GM23338 (cell line): ENCODE data around the gene GRIFIN. TPM values are rescaled to one million over a fixed set of nuclear protein-coding genes. Genes with fewer than 3 reads are reported as not detected.

Experiments
- ATAC-seq: fragments of 200-7000 bp; cut with Tn5 transposase; 3 replicates; pipeline ENCODE4 v1.9.1; 2020
- DNase-seq: peaks from one replicate; pipeline ENCODE4 v3.0.0-alpha.2; 2015; ENCODE audit warnings: low spot score
- H2AFZ ChIP-seq: fragments of 200-600 bp; sonication (generic); 2 replicates; pipeline ENCODE4 v1.8.0; 2016; ENCODE audit warnings: antibody characterized with exemption, mild to moderate bottlenecking, moderate library complexity
- H3F3A ChIP-seq: fragments of 200-600 bp; sonication (generic); replicated peaks from 2 replicates; pipeline ENCODE4 v1.8.0; 2017; ENCODE audit warnings: antibody characterized with exemption, mixed run types, low read depth
- H3K27ac ChIP-seq: fragments of 200-600 bp; sonication (generic); 2 replicates; pipeline ENCODE4 v1.6.1; 2016; ENCODE audit warnings: low read depth
- H3K27me3 ChIP-seq: fragments of 200-600 bp; sonication (generic); 2 replicates; pipeline ENCODE4 v1.8.0; 2016; ENCODE audit warnings: mild to moderate bottlenecking, mixed run types, moderate library complexity; ENCODE audit not compliant: insufficient read depth
- H3K36me3 ChIP-seq: fragments of 200-600 bp; sonication (generic); 2 replicates; pipeline ENCODE4 v1.8.0; 2016; ENCODE audit warnings: mild to moderate bottlenecking; ENCODE audit not compliant: insufficient read depth
- H3K4me1 ChIP-seq: fragments of 200-600 bp; sonication (generic); 2 replicates; pipeline ENCODE4 v1.8.0; 2016; ENCODE audit warnings: mild to moderate bottlenecking, moderate library complexity; ENCODE audit not compliant: insufficient read depth
- H3K4me2 ChIP-seq: fragments of 200-600 bp; sonication (generic); 2 replicates; pipeline ENCODE4 v1.7.1; 2017; ENCODE audit warnings: mixed run types
- H3K4me3 ChIP-seq: fragments of 200-600 bp; sonication (generic); 2 replicates; pipeline ENCODE4 v1.6.1; 2016; ENCODE audit warnings: mixed run types
- H3K79me2 ChIP-seq: fragments of 200-600 bp; sonication (generic); replicated peaks from 2 replicates; pipeline ENCODE4 v1.8.0; 2017; ENCODE audit warnings: mild to moderate bottlenecking; ENCODE audit not compliant: insufficient read depth
- H3K9me2 ChIP-seq: fragments of 200-600 bp; sonication (generic); 2 replicates; pipeline ENCODE4 v1.8.0; 2017; ENCODE audit not compliant: insufficient read depth
- H4K20me1 ChIP-seq: fragments of 200-600 bp; sonication (generic); replicated peaks from 2 replicates; pipeline ENCODE4 v1.8.0; 2017; ENCODE audit warnings: mild to moderate bottlenecking; ENCODE audit not compliant: insufficient read depth
- H3K27ac Mint-ChIP-seq: 2 replicates; pipeline ENCODE4 v1.8.0; 2020; ENCODE audit warnings: inconsistent platforms, mild to moderate bottlenecking, moderate library complexity, mixed read lengths
- H3K27me3 Mint-ChIP-seq: 3 replicates; pipeline ENCODE4 v1.8.0; 2022; ENCODE audit warnings: low read depth, mild to moderate bottlenecking, moderate library complexity, mixed read lengths, inconsistent platforms; ENCODE audit not compliant: insufficient read depth, poor library complexity
- H3K36me3 Mint-ChIP-seq: 3 replicates; pipeline ENCODE4 v1.8.0; 2021; ENCODE audit warnings: low read depth, mild to moderate bottlenecking, inconsistent platforms, moderate library complexity, mixed read lengths
- H3K4me1 Mint-ChIP-seq: 3 replicates; pipeline ENCODE4 v1.8.0; 2020; ENCODE audit warnings: mild to moderate bottlenecking, inconsistent platforms, mixed read lengths
- H3K4me3 Mint-ChIP-seq: 3 replicates; pipeline ENCODE4 v1.8.0; 2021; ENCODE audit warnings: moderate library complexity, mild to moderate bottlenecking, inconsistent platforms, mixed read lengths
- H3K9me3 Mint-ChIP-seq: 3 replicates; pipeline ENCODE4 v1.8.0; 2020; ENCODE audit warnings: moderate library complexity, mild to moderate bottlenecking, inconsistent platforms, mixed read lengths
- CREB1 ChIP-seq: fragments of 250-450 bp; sonication (Bioruptor Pico); IDR thresholded peaks from 2 replicates; pipeline ENCODE4 v1.5.0; 2020; ENCODE audit warnings: low read depth, mild to moderate bottlenecking, moderate library complexity
- CTCF ChIP-seq, 2 experiments: fragments of 200-600 bp in 1 of 2; sonication (generic) in 1 of 2; conservative IDR thresholded peaks; 2 replicates each; pipeline versions ENCODE4 v1.5.1 to v1.6.1; 2016 to 2017; ENCODE audit warnings: antibody characterized with exemption in 2 of 2, low read depth in 2 of 2, mild to moderate bottlenecking in 2 of 2, moderate library complexity in 1 of 2
- ETS1 ChIP-seq: IDR thresholded peaks from 2 replicates; pipeline ENCODE4 v1.6.1; 2016; ENCODE audit warnings: antibody characterized with exemption
- EZH2 ChIP-seq: fragments of 200-600 bp; sonication (generic); IDR thresholded peaks from one replicate; pipeline ENCODE4 v1.8.0; 2017; ENCODE audit warnings: antibody characterized with exemption, mild to moderate bottlenecking, low read depth; ENCODE audit not compliant: unreplicated experiment
- EZH2phosphoT487 ChIP-seq: fragments of 200-600 bp; sonication (generic); IDR thresholded peaks from one replicate; pipeline ENCODE4 v1.8.1; 2018; ENCODE audit warnings: antibody characterized with exemption; ENCODE audit not compliant: unreplicated experiment
- JUNB ChIP-seq: IDR thresholded peaks from one replicate; pipeline ENCODE4 v1.6.1; 2016; ENCODE audit warnings: antibody characterized with exemption; ENCODE audit not compliant: unreplicated experiment
- NANOG ChIP-seq: IDR thresholded peaks from 2 replicates; pipeline ENCODE4 v1.6.1; 2016; ENCODE audit warnings: antibody characterized with exemption, borderline replicate concordance
- POLR2AphosphoS5 ChIP-seq: IDR thresholded peaks from 2 replicates; pipeline ENCODE4 v1.6.1; 2016; ENCODE audit warnings: antibody characterized with exemption, low read depth
- REST ChIP-seq: IDR thresholded peaks from one replicate; pipeline ENCODE4 v1.6.1; 2018; ENCODE audit warnings: antibody characterized with exemption; ENCODE audit not compliant: unreplicated experiment
- STAT1 ChIP-seq: IDR thresholded peaks from one replicate; pipeline ENCODE4 v1.6.1; 2016; ENCODE audit warnings: antibody characterized with exemption; ENCODE audit not compliant: unreplicated experiment
- ZNF114 ChIP-seq: fragments of 250-450 bp; sonication (Bioruptor Pico); IDR thresholded peaks from 2 replicates; pipeline ENCODE4 v1.5.0; 2020; ENCODE audit warnings: mild to moderate bottlenecking, moderate library complexity
- ZNF331 ChIP-seq: fragments of 250-450 bp; sonication (Bioruptor Pico); IDR thresholded peaks from 2 replicates; pipeline ENCODE4 v1.5.0; 2020; ENCODE audit warnings: low read depth, mild to moderate bottlenecking, moderate library complexity
- ZNF462 ChIP-seq: fragments of 250-450 bp; sonication (Bioruptor Pico); IDR thresholded peaks from 2 replicates; pipeline ENCODE4 v1.5.0; 2020; ENCODE audit warnings: mild to moderate bottlenecking, moderate library complexity
- polyA plus RNA-seq: library from polyadenylated mRNA; unstranded; fragments of >200 nt; fragmentation: Nextera tagmentation; extraction: Ambion mirVana; gene quantifications from 2 replicates; pipeline ENCODE4 v1.2.1, GENCODE V29; 2016
- total RNA-seq: library from RNA; depleted of rRNA; stranded (reverse); fragments of >200 nt; shearing (Covaris generic); gene quantifications from 2 replicates; pipeline ENCODE4 v1.2.3, GENCODE V29; 2014

The GRIFIN gene
- total and polyA plus RNA-seq, 2 experiments from 2014 or later, result not detected

GRCh38 chr7:2436341-2437104, 39.7 kb downstream of the GRIFIN start:
- no peaks in the 10 kb centered on the region for H3F3A ChIP-seq
- H3K4me2 ChIP-seq, result no peak overlapping the region
- no peaks in the 10 kb centered on the region; the same call in 1 of the 2 replicates for H4K20me1 ChIP-seq
- H3K4me3 ChIP-seq, result no peak overlapping the region
- Mint-ChIP-seq H3K27me3 (peaks cover 4% of the 10 kb centered on the region), H3K4me3 (no peak overlapping the region), H3K36me3 (peaks cover 7% of the 10 kb centered on the region), H3K4me1 (peaks cover 6% of the 10 kb centered on the region; the same call in 1 of the 3 replicates), H3K27ac (no peak overlapping the region), H3K9me3 (no peaks in the 10 kb centered on the region)
- no peaks in the 10 kb centered on the region for H3K4me1 ChIP-seq
- H3K27ac ChIP-seq, result 0 out of 2 replicates have a peak overlapping the region, but pooled peaks have one; percentile 45
- ATAC-seq (no peak), DNase-seq (no peak)
- no peaks in the 10 kb centered on the region for H3K27me3 ChIP-seq
- H2AFZ ChIP-seq, result no peak overlapping the region
- H3K9me2 ChIP-seq, result no peaks in the 10 kb centered on the region
- TF ChIP-seq REST (no peak), POLR2AphosphoS5 (no peak), ETS1 (no peak), NANOG (no peak), CREB1 (no peak), JUNB (no peak), ZNF114 (CRISPR knock-in tag) (no peak), EZH2 (no peak), ZNF331 (CRISPR knock-in tag) (no peak), STAT1 (no peak), CTCF (conservative IDR thresholded peaks at IDR 0.05; ENCODE audit: low read depth in 2 of 2) (no peak), ZNF462 (no peak), EZH2phosphoT487 (no peak)
- no peaks in the 10 kb centered on the region for H3K36me3 ChIP-seq
- H3K79me2 ChIP-seq, result no peaks in the 10 kb centered on the region
